Loucy (cell line): ENCODE data around the gene NTN1.

Experiments used
- H2AFZ ChIP-seq: fragments of 200-600 bp; sonication (generic); 2 replicates; pipeline ENCODE4 v1.6.0; 2016; ENCODE audit warnings: antibody characterized with exemption, mild to moderate bottlenecking, low read length, moderate library complexity
- H3F3A ChIP-seq: fragments of 200-600 bp; 2 replicates; pipeline ENCODE4 v1.6.0; 2016; ENCODE audit warnings: antibody characterized with exemption, low read depth, mild to moderate bottlenecking
- H3K27me3 ChIP-seq: fragments of 200-600 bp; sonication (generic); 2 replicates; pipeline ENCODE4 v1.6.1; 2014; ENCODE audit warnings: low read length, mild to moderate bottlenecking; ENCODE audit not compliant: insufficient read depth, poor library complexity, severe bottlenecking
- H3K36me3 ChIP-seq: fragments of 200-600 bp; sonication (generic); 2 replicates; pipeline ENCODE4 v1.6.1; 2016; ENCODE audit warnings: low read length; ENCODE audit not compliant: insufficient read depth
- H3K4me1 ChIP-seq: fragments of 200-600 bp; sonication (generic); 2 replicates; pipeline ENCODE4 v1.5.1; 2014; ENCODE audit warnings: low read length, mild to moderate bottlenecking; ENCODE audit not compliant: insufficient read depth, poor library complexity, severe bottlenecking
- H3K4me2 ChIP-seq: fragments of 200-600 bp; sonication (generic); 2 replicates; pipeline ENCODE4 v1.6.0; 2014; ENCODE audit warnings: antibody characterized with exemption, low read length, low read depth, mild to moderate bottlenecking; ENCODE audit not compliant: poor library complexity, severe bottlenecking
- H3K4me3 ChIP-seq: fragments of 200-600 bp; sonication (generic); 2 replicates; pipeline ENCODE4 v1.5.1; 2014; ENCODE audit warnings: low read length, mild to moderate bottlenecking, mixed read lengths; ENCODE audit not compliant: poor library complexity, severe bottlenecking
- H3K79me2 ChIP-seq: fragments of 200-600 bp; sonication (generic); 2 replicates; pipeline ENCODE4 v1.6.1; 2014; ENCODE audit warnings: low read length; ENCODE audit not compliant: insufficient read depth
- H3K9ac ChIP-seq: fragments of 200-600 bp; sonication (generic); 2 replicates; pipeline ENCODE4 v1.6.0; 2014; ENCODE audit warnings: mild to moderate bottlenecking, low read depth, low read length, moderate library complexity; ENCODE audit not compliant: poor library complexity, severe bottlenecking
- H3K9me2 ChIP-seq: fragments of 200-600 bp; sonication (generic); replicated peaks from 2 replicates; pipeline ENCODE4 v1.6.1; 2016; ENCODE audit warnings: low read depth, low read length, mixed read lengths
- H3K9me3 ChIP-seq: fragments of 200-600 bp; sonication (generic); 2 replicates; pipeline ENCODE4 v1.6.1; 2014; ENCODE audit warnings: mild to moderate bottlenecking, antibody characterized with exemption, low read length, low read depth; ENCODE audit not compliant: insufficient read depth
- H4K20me1 ChIP-seq: fragments of 200-600 bp; sonication (generic); 2 replicates; pipeline ENCODE4 v1.6.0; 2014; ENCODE audit warnings: antibody characterized with exemption, low read length, mild to moderate bottlenecking; ENCODE audit not compliant: insufficient read depth, poor library complexity, severe bottlenecking
- EZH2phosphoT487 ChIP-seq: fragments of 200-600 bp; IDR thresholded peaks from 2 replicates; pipeline ENCODE4 v1.6.1; 2018; ENCODE audit warnings: antibody characterized with exemption, mild to moderate bottlenecking, moderate library complexity, borderline replicate concordance
- TF ChIP-seq, protein P1 (sequence below): fragments of 200-600 bp; sonication (generic); conservative IDR thresholded peaks from 2 replicates; pipeline ENCODE4 v1.5.1; 2014; ENCODE audit warnings: mild to moderate bottlenecking, antibody characterized with exemption, low read length

NTN1 gene

DNA sequence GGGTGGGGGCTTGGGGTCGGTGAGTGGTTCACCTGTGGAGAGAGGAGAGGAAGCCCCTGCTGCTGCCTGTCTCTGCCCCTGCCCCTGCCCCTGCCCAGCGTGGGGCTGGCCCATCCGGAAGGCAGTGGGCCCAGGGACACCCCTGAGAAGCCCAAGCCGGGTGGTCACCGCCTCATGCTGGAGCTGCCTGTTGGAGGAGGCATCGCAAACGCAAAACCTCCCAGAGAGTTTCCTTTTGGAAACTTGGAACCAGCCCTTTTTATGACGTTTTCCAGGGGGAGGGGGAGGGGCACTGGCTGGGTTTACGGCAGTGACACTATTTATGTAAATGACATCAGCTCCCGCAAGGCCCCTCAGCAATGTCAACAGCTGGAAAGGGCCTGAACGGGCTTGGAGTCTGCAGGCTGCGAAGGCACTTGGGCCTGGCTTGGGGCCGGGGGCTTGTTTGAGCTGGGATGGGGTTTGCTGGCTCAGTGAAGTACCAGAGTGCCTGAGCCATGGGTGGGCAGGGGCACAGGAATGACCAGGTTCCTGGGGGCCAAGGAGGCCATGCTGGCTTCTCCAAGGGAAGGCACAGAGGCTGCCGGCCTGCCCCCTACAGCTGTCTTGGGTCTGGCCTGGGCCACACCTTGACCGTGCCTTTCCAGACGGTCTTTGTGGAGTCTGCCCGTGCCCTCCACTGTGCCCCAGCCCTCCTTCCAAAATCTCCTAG, 219.5 kb downstream of the NTN1 start:
- Histone ChIP-seq H3K27me3 (no peaks in the 10 kb centered on the region), H3K4me3 (no peak overlapping the region), H3K9ac (no peak overlapping the region), H3K4me1 (no peaks in the 10 kb centered on the region), H3K9me2 (no peaks in the 10 kb centered on the region), H3K36me3 (no peaks in the 10 kb centered on the region), H3F3A (no peaks in the 10 kb centered on the region), H3K79me2 (no peaks in the 10 kb centered on the region), H3K9me3 (no peaks in the 10 kb centered on the region), H4K20me1 (no peaks in the 10 kb centered on the region), H3K4me2 (no peak overlapping the region), H2AFZ (no peak overlapping the region)
- TF ChIP-seq, protein P1, sequence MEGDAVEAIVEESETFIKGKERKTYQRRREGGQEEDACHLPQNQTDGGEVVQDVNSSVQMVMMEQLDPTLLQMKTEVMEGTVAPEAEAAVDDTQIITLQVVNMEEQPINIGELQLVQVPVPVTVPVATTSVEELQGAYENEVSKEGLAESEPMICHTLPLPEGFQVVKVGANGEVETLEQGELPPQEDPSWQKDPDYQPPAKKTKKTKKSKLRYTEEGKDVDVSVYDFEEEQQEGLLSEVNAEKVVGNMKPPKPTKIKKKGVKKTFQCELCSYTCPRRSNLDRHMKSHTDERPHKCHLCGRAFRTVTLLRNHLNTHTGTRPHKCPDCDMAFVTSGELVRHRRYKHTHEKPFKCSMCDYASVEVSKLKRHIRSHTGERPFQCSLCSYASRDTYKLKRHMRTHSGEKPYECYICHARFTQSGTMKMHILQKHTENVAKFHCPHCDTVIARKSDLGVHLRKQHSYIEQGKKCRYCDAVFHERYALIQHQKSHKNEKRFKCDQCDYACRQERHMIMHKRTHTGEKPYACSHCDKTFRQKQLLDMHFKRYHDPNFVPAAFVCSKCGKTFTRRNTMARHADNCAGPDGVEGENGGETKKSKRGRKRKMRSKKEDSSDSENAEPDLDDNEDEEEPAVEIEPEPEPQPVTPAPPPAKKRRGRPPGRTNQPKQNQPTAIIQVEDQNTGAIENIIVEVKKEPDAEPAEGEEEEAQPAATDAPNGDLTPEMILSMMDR = no peak
- no peak for TF ChIP-seq EZH2phosphoT487

DNA sequence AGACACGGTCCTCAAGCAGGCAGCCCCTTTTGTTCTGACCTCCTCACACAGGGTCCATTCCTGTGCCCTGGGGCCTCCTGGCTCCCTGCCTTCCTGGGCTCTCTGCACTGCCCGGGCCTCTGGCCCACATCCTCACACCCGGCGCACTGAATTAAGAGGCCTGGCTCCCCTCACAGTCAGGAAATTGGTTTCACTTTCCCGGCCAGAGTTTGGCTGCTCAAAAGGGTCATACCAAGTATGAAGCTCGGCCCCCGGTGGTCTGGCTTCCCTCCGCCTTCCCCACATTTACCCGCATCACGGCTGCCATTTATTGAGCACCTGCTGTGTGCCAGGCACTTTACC, 220.0 kb downstream of the NTN1 start:
- H3K9me3 ChIP-seq = no peaks in the 10 kb centered on the region
- H3K36me3 ChIP-seq = no peaks in the 10 kb centered on the region
- no peak for TF ChIP-seq EZH2phosphoT487
- TF ChIP-seq, protein P1 = no peak
- no peaks in the 10 kb centered on the region for H3K27me3 ChIP-seq
- no peak overlapping the region for H2AFZ ChIP-seq
- no peaks in the 10 kb centered on the region for H3F3A ChIP-seq
- H3K4me3 ChIP-seq = no peak overlapping the region
- no peaks in the 10 kb centered on the region for H3K79me2 ChIP-seq
- no peak overlapping the region for H3K9ac ChIP-seq
- H3K4me2 ChIP-seq = no peak overlapping the region
- H3K9me2 ChIP-seq = no peaks in the 10 kb centered on the region
- no peaks in the 10 kb centered on the region for H4K20me1 ChIP-seq
- no peaks in the 10 kb centered on the region for H3K4me1 ChIP-seq

DNA sequence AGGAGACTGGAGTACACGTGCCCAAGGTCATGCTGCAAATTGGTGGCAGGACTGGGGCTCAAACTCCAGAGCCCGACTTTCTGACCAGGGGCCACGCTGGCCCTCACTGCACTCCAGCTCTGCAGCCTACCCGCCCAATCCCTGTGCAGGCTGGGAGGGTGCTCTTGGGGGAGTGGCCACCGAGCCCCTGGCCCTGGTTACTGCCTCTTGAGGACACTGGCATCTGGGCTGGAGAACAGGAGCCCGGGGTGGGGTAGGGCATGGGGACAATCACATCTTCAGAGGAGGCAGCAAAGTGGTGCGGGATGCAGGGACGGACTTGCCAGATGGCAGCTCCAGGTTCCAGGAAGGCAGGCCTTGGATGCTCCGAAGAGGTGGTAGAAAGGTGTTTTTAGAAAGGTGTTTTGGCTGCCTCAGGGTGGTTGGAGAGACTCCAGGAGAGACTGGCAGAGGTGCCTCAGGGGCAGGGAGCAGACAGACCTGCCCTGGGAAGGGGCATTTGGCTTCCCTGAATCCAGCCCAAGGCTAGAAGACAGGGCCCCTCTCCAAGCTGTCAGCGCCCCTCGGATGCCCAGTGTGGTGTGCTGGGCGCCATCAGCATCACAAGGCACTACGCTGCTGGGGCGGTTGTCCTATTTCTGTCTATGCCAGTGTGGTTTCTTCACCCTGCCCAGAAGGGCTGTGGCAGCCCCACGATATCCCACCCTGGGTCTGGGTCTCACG, 220.6 kb downstream of the NTN1 start:
- H2AFZ ChIP-seq = no peak overlapping the region
- no peak overlapping the region for H3K9ac ChIP-seq
- TF ChIP-seq, protein P1 = no peak
- TF ChIP-seq EZH2phosphoT487 = no peak
- H3K27me3 ChIP-seq = no peaks in the 10 kb centered on the region
- no peak overlapping the region for H3K4me3 ChIP-seq
- no peaks in the 10 kb centered on the region for H3K36me3 ChIP-seq
- H3K9me2 ChIP-seq = no peaks in the 10 kb centered on the region
- H3K4me1 ChIP-seq = no peaks in the 10 kb centered on the region
- H4K20me1 ChIP-seq = no peaks in the 10 kb centered on the region
- no peaks in the 10 kb centered on the region for H3F3A ChIP-seq
- H3K9me3 ChIP-seq = no peaks in the 10 kb centered on the region
- no peaks in the 10 kb centered on the region for H3K79me2 ChIP-seq
- H3K4me2 ChIP-seq = no peak overlapping the region
